Endothelial cell of umbilical vein (primary cell): Measurements from ENCODE around the gene LAMC1. TPM values are rescaled to one million over a fixed set of nuclear protein-coding genes. Genes with fewer than 3 reads are reported as not detected.

ENCODE experiments used
- BruUV-seq: library from RNA; stranded (reverse); fragments of 400-500 nt; replicated peaks from 2 replicates; lab custom pipeline; 2021; lab: Mats Ljungman, UMichigan
- CTCF ChIA-PET: fragments of 300-600, 350-600 bp; sonication (Branson Sonifier 250); formaldehyde crosslinking; loops from one replicate; lab custom pipeline; 2021; ENCODE audit warnings: antibody characterized with exemption, inconsistent platforms; lab: Charles Lee
- POLR2A ChIA-PET: fragments of 300-600, 350-600 bp; sonication (Branson Sonifier 250); formaldehyde crosslinking; loops from one replicate; lab custom pipeline; 2021; ENCODE audit warnings: antibody characterized with exemption, inconsistent platforms; lab: Charles Lee
- DNase-seq: peaks from one replicate; pipeline ENCODE4 v3.0.0-alpha.2; 2011; ENCODE audit warnings: low read depth, low spot score
- FAIRE-seq: peaks from 2 replicates; lab custom pipeline; 2011; peaks lifted over from hg19 to GRCh38; lab: Jason Lieb, UNC
- H2AFZ ChIP-seq: 2 replicates; pipeline ENCODE4 v1.6.0; 2012; ENCODE audit warnings: low read depth, low read length, control low read depth, inconsistent platforms
- H3K27ac ChIP-seq: 2 replicates; pipeline ENCODE4 v1.5.1; 2011; ENCODE audit warnings: low read depth, mild to moderate bottlenecking, control low read depth, low read length, moderate library complexity; ENCODE audit not compliant: insufficient read depth
- H3K27me3 ChIP-seq, 2 experiments: 2 replicates each; pipeline versions ENCODE4 v1.6.0 to v1.6.1; 2011; ENCODE audit warnings: low read length in 2 of 2, mixed read lengths in 1 of 2; ENCODE audit not compliant: control insufficient read depth in 2 of 2, insufficient read depth in 2 of 2
- H3K36me3 ChIP-seq, 2 experiments: 2 replicates in 1 of 2; 3 replicates in 1 of 2; pipeline ENCODE4 v1.5.1; 2011; ENCODE audit warnings: low read length in 2 of 2, mild to moderate bottlenecking in 1 of 2, moderate library complexity in 1 of 2; ENCODE audit not compliant: control insufficient read depth in 2 of 2, insufficient read depth in 2 of 2; ENCODE audit errors: extremely low read depth in 1 of 2
- H3K4me1 ChIP-seq: 3 replicates; pipeline ENCODE4 v1.5.1; 2011; ENCODE audit warnings: mild to moderate bottlenecking, low read length; ENCODE audit not compliant: control insufficient read depth, insufficient read depth; ENCODE audit errors: extremely low read depth
- H3K4me2 ChIP-seq: 2 replicates; pipeline ENCODE4 v1.6.1; 2011; ENCODE audit warnings: low read length, control low read depth, mixed read lengths; ENCODE audit not compliant: insufficient read depth
- H3K4me3 ChIP-seq, 3 experiments: fragments of 200-600 bp in 1 of 3; sonication (generic), shearing (Covaris generic) in 1 of 3; replicated peaks in 1 of 3; 2 replicates each; pipeline ENCODE4 v1.5.1; 2011 to 2016; ENCODE audit warnings: control low read depth in 3 of 3, low read length in 3 of 3, mild to moderate bottlenecking in 2 of 3, inconsistent platforms in 1 of 3, low read depth in 1 of 3, moderate library complexity in 1 of 3; ENCODE audit not compliant: insufficient read depth in 1 of 3
- H3K79me2 ChIP-seq: 2 replicates; pipeline ENCODE4 v1.6.0; 2012; ENCODE audit warnings: low read length, inconsistent platforms; ENCODE audit not compliant: control insufficient read depth, insufficient read depth
- H3K9ac ChIP-seq: replicated peaks from 2 replicates; pipeline ENCODE3; 2011; ENCODE audit warnings: low read length, control low read depth; ENCODE audit not compliant: insufficient read depth; ENCODE audit errors: extremely low read depth
- H3K9me1 ChIP-seq: replicated peaks from 3 replicates; pipeline ENCODE4 v1.6.0; 2011; ENCODE audit warnings: mild to moderate bottlenecking, low read length; ENCODE audit not compliant: control insufficient read depth, insufficient read depth; ENCODE audit errors: extremely low read depth
- H3K9me3 ChIP-seq: replicated peaks from 2 replicates; pipeline ENCODE4 v1.5.1; 2012; ENCODE audit warnings: low read length, inconsistent platforms; ENCODE audit not compliant: control insufficient read depth, insufficient read depth
- H4K20me1 ChIP-seq: replicated peaks from 2 replicates; pipeline ENCODE3; 2011; ENCODE audit warnings: mild to moderate bottlenecking, low read length; ENCODE audit not compliant: control insufficient read depth, insufficient read depth; ENCODE audit errors: extremely low read depth
- CTCF ChIP-seq, 2 donors: IDR thresholded peaks; 1 replicate in 1 of 2; 2 replicates in 1 of 2; pipeline ENCODE4 v1.5.1; 2011; ENCODE audit warnings: low read length in 2 of 2, mild to moderate bottlenecking in 2 of 2, moderate library complexity in 2 of 2, control low read depth in 1 of 2, inconsistent platforms in 1 of 2, low read depth in 1 of 2; ENCODE audit not compliant: insufficient read depth in 1 of 2; ENCODE audit errors: extremely low read depth in 1 of 2
- EZH2 ChIP-seq: IDR thresholded peaks from 2 replicates; pipeline ENCODE4 v1.6.1; 2012; ENCODE audit warnings: borderline replicate concordance, low read depth, mild to moderate bottlenecking, moderate library complexity, low read length, inconsistent platforms; ENCODE audit not compliant: severe bottlenecking
- FOS ChIP-seq: IDR thresholded peaks from 2 replicates; pipeline ENCODE4 v1.6.1; 2011; ENCODE audit warnings: mild to moderate bottlenecking, low read length, moderate library complexity, borderline replicate concordance; ENCODE audit not compliant: insufficient read depth
- GATA2 ChIP-seq: IDR thresholded peaks from 2 replicates; pipeline ENCODE4 v1.7.0; 2011; ENCODE audit warnings: low read depth, mild to moderate bottlenecking, moderate library complexity, mixed read lengths, low read length; ENCODE audit not compliant: insufficient read length, insufficient read depth
- JUN ChIP-seq: IDR thresholded peaks from 2 replicates; pipeline ENCODE4 v1.6.1; 2011; ENCODE audit warnings: borderline replicate concordance, low read depth; ENCODE audit not compliant: insufficient read length, insufficient read depth
- MAX ChIP-seq: IDR thresholded peaks from 2 replicates; pipeline ENCODE4 v1.6.1; 2011; ENCODE audit not compliant: insufficient read depth, insufficient read length
- MYC ChIP-seq: IDR thresholded peaks from one replicate; pipeline ENCODE4 v1.6.1; 2011; ENCODE audit warnings: mild to moderate bottlenecking, low read depth, low read length
- POLR2A ChIP-seq: IDR thresholded peaks from 2 replicates; pipeline ENCODE4 v1.6.1; 2012; ENCODE audit warnings: low read depth, mild to moderate bottlenecking, control low read depth, low read length
- POLR2AphosphoS5 ChIP-seq: IDR thresholded peaks from 2 replicates; pipeline ENCODE4 v1.6.1; 2012; ENCODE audit warnings: low read depth, mild to moderate bottlenecking, control low read depth, low read length, moderate library complexity; ENCODE audit not compliant: insufficient read depth
- dilution Hi-C: fragments of 300-500 bp; cut with MboI; formaldehyde crosslinking; loops from one replicate; pipeline ENCODE4 v1.15.0; 2019; ENCODE audit warnings: low sequenced_read_pairs; ENCODE audit not compliant: extremely low pct_ligation_motif_present
- intact Hi-C: fragments of 100-400 bp; cut with micrococcal nuclease; formaldehyde crosslinking; loops from one replicate; pipeline ENCODE4 v1.10.0; 2022
- polyA plus RNA-seq, 4 experiments: library from polyadenylated mRNA; depleted of rRNA in 3 of 4; stranded (reverse) in 3 of 4; unstranded in 1 of 4; fragments of >200 nt; gene quantifications; 2 replicates each; pipeline versions ENCODE4 v1.2.1 to v1.2.3, GENCODE V29; 2011 to 2012; ENCODE audit warnings: missing spikeins in 1 of 4
- total RNA-seq: library from RNA; stranded (reverse); gene quantifications from 2 replicates; pipeline ENCODE4 v1.2.3, GENCODE V29; 2021

LAMC1 gene
- total and polyA plus RNA-seq, 2 donors (not counting 3 experiments of a cell fraction or from before 2014, with no cell fraction given) = 92.5 to 216 TPM

- dilution Hi-C loops = no loop called here
- Histone ChIP-seq H3K4me1 (no peaks in the 10 kb centered on the region), H2AFZ (no peak overlapping the region), H3K79me2 (peaks cover 96% of the 10 kb centered on the region), H3K9me3 (no peaks in the 10 kb centered on the region), H4K20me1 (peaks cover 5% of the 10 kb centered on the region), H3K9ac (no peak overlapping the region), H3K27ac (no peak overlapping the region), H3K4me3 (no peak overlapping the region), H3K36me3 (no peaks in the 10 kb centered on the region), H3K27me3 (no peaks in the 10 kb centered on the region), H3K9me1 (no peaks in the 10 kb centered on the region), H3K4me2 (no peak overlapping the region)
- no TSS peak for BruUV-seq
- intact Hi-C loops = no loop called here
- DNase-seq = no peak
- no peak for TF ChIP-seq MAX
- TF ChIP-seq POLR2A = no peak
- TF ChIP-seq GATA2 = no peak
- no peak for TF ChIP-seq FOS
- TF ChIP-seq POLR2AphosphoS5 = no peak
- no peak for TF ChIP-seq JUN
- TF ChIP-seq EZH2 = no peak
- TF ChIP-seq CTCF (IDR thresholded peaks at IDR 0.05; ENCODE audit: extremely low read depth in 1 of 2, insufficient read depth in 1 of 2, low read depth in 1 of 2, low read length in 2 of 2) = no peak
- no peak for TF ChIP-seq MYC
- CTCF ChIA-PET = no interaction called here
- POLR2A ChIA-PET = no interaction called here
- FAIRE-seq = no peak
Measured at GRCh38 chr1:183094351-183094750, 71.1 kb downstream of the LAMC1 start.
